Measurements from ENCODE around the gene NFKBIL1.

DNA sequence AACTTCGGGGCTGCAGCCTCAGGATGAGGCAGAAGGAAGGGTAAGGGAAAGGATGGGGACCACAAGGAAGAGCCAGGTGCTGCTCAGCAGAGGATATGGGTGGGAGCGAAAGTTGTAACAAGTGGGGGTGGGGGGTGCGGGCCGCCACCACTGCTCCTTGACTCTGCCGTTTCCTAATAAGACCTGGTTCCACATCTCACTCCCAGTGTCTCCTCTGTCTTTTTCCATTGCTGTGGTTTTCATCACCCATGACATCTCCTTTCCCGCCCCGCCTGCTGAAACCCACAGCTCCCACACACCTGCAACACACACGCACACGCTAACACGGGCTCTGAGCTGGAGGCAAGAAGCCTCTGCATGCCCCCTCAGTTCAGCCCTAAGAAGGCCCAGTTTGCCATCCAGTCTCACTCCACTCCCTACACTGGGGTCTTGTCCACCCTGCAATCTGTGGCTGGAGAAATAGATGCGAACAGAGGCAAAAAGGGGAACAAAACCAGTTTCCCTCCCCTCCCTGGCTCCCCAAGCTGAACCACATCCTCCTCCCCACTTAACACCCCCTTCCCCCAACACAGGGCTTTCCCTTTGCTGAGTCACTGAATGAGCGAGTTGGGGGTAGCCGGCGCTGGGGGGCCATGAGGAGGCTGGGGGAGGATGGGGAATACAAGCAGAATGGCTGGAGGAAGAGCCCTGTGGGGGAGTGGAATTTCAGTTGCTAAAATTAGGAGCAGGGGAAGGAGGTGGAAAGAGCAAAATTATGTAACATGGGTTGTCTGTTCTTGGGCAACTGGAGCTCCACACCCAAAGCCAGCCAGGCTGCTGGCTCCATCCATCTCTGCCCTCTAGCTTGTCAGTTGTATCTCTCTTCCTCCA lies 11.5 kb downstream of the NFKBIL1 start:
- TF ChIP-seq CTCF (IDR thresholded peaks at IDR 0.05; ENCODE audit: low read depth, low read length) (no peak), EZH2phosphoT487 (IDR thresholded peaks at IDR 0.05; ENCODE audit: low read depth) (no peak)

Data from OCI-LY3 (cell line).